22Rv1 (cell line): Measurements from ENCODE around the gene CACNA1C.

Source experiments
- ZFX ChIP-seq: fragments of 450-650 bp; IDR thresholded peaks from 2 replicates; pipeline ENCODE4 v1.6.1; 2017; ENCODE audit warnings: antibody characterized with exemption, borderline replicate concordance
- TF ChIP-seq, protein P1 (sequence below): fragments of 450-650 bp; IDR thresholded peaks from 2 replicates; pipeline ENCODE4 v1.5.1; 2017; ENCODE audit warnings: mild to moderate bottlenecking

DNA sequence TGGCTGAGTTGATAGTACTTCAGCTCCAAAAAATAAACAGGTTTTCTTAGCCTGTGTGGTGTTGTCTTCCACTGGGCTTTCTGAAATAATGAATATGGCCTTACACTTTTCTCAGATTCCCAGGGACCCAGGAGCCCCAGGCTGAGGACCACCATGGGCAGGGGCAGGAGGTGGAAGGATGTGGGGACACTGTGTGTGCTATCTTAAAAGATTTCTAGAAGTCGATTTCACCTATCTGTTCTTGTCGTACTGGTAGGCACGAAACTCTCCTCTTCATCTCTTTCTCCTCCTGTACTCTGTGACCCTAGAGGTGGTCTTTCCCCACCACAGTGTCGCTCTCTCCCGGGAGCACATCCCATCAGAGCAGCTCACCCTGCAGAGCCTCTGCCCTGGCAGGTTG, 634.3 kb downstream of the CACNA1C start:
- TF ChIP-seq, protein P1, sequence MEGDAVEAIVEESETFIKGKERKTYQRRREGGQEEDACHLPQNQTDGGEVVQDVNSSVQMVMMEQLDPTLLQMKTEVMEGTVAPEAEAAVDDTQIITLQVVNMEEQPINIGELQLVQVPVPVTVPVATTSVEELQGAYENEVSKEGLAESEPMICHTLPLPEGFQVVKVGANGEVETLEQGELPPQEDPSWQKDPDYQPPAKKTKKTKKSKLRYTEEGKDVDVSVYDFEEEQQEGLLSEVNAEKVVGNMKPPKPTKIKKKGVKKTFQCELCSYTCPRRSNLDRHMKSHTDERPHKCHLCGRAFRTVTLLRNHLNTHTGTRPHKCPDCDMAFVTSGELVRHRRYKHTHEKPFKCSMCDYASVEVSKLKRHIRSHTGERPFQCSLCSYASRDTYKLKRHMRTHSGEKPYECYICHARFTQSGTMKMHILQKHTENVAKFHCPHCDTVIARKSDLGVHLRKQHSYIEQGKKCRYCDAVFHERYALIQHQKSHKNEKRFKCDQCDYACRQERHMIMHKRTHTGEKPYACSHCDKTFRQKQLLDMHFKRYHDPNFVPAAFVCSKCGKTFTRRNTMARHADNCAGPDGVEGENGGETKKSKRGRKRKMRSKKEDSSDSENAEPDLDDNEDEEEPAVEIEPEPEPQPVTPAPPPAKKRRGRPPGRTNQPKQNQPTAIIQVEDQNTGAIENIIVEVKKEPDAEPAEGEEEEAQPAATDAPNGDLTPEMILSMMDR: no peak
- no peak for TF ChIP-seq ZFX
